Fibroblast of skin of right biceps (primary cell): ENCODE results near the gene TRERF1.

Source experiments
- DNase-seq: peaks from one replicate; pipeline ENCODE4 v3.0.0-alpha.2; 2013

TRERF1 gene

GRCh38 chr6:42419490-42420280 lies 32.0 kb downstream of the TRERF1 start:
- DNase-seq = no peak

GRCh38 chr6:42418724-42419123 lies 33.0 kb downstream of the TRERF1 start:
- no peak for DNase-seq

- peak; percentile 52 for DNase-seq
These were observed 34.0 kb downstream of the TRERF1 start for GRCh38 chr6:42417641-42418112.

- DNase-seq = no peak
These were observed 40.3 kb downstream of the TRERF1 start for GRCh38 chr6:42411406-42411805.

- no peak for DNase-seq
These were observed 40.9 kb downstream of the TRERF1 start for GRCh38 chr6:42410861-42411260.

- DNase-seq = no peak
These were observed 42.1 kb downstream of the TRERF1 start for GRCh38 chr6:42409581-42409980.

- DNase-seq = peak; percentile 93
These were observed 44.3 kb downstream of the TRERF1 start for GRCh38 chr6:42407379-42407778.

- DNase-seq = peak; percentile 49
These were observed 45.1 kb downstream of the TRERF1 start for GRCh38 chr6:42406306-42407280.

GRCh38 chr6:42405021-42405420 lies 46.7 kb downstream of the TRERF1 start:
- DNase-seq = peak; percentile 67

- DNase-seq = peak; percentile 76
These were observed 47.2 kb downstream of the TRERF1 start for GRCh38 chr6:42404484-42404883.

GRCh38 chr6:42403831-42404230 lies 47.9 kb downstream of the TRERF1 start:
- DNase-seq = no peak

- DNase-seq = peak; percentile 33
These were observed 48.3 kb downstream of the TRERF1 start for GRCh38 chr6:42403421-42403820.

- DNase-seq = peak; percentile 49
These were observed 49.5 kb downstream of the TRERF1 start for GRCh38 chr6:42402184-42402583.

GRCh38 chr6:42401613-42401951 lies 50.1 kb downstream of the TRERF1 start:
- no peak for DNase-seq

GRCh38 chr6:42400886-42401612 lies 50.7 kb downstream of the TRERF1 start:
- DNase-seq = no peak

- DNase-seq = no peak
These were observed 51.5 kb downstream of the TRERF1 start for GRCh38 chr6:42400061-42400760.

- DNase-seq = no peak
These were observed 55.0 kb downstream of the TRERF1 start for GRCh38 chr6:42396720-42397119.

GRCh38 chr6:42394881-42395620 lies 56.7 kb downstream of the TRERF1 start:
- DNase-seq = no peak

GRCh38 chr6:42394151-42394550 lies 57.6 kb downstream of the TRERF1 start:
- DNase-seq = no peak

- no peak for DNase-seq
These were observed 58.4 kb downstream of the TRERF1 start for GRCh38 chr6:42393339-42393738.

GRCh38 chr6:42392833-42393232 lies 58.9 kb downstream of the TRERF1 start:
- DNase-seq = no peak

GRCh38 chr6:42391441-42391840 lies 60.3 kb downstream of the TRERF1 start:
- no peak for DNase-seq
